Activated CD4-positive, alpha-beta T cell treated with anti-CD3 and anti-CD28 coated beads for 1 hour (primary cell): ENCODE results near the gene STRBP.
"Not testable (repeated sequence)": the region's sequence is repeated elsewhere in the genome, so short reads cannot be mapped to it uniquely, and the experiment has no call there.

Source experiments
- DNase-seq: peaks from one replicate; pipeline ENCODE4 v3.0.0-alpha.2; 2020

Gene STRBP

GRCh38 chr9:123268465-123269259, at the start of gene STRBP:
Gene STRBP (minus strand): TSS chr9:123268586. CDS start chr9:123184134, 84,452 bp downstream.
- DNase-seq = peak; percentile 90

GRCh38 chr9:123316053-123316718, 47.8 kb upstream of the STRBP start:
- no peak for DNase-seq

- no peak for DNase-seq
Observed at GRCh38 chr9:123315635-123316034, 47.2 kb upstream of the STRBP start.

- no peak for DNase-seq
Observed at GRCh38 chr9:123314617-123315016, 46.2 kb upstream of the STRBP start.

GRCh38 chr9:123312306-123312877, 44.0 kb upstream of the STRBP start:
- DNase-seq = no peak

GRCh38 chr9:123311250-123311752, 42.9 kb upstream of the STRBP start:
- no peak for DNase-seq

- DNase-seq = no peak
Observed at GRCh38 chr9:123310551-123311249, 42.3 kb upstream of the STRBP start.

- DNase-seq = no peak
Observed at GRCh38 chr9:123309611-123310010, 41.2 kb upstream of the STRBP start.

- DNase-seq = no peak
Observed at GRCh38 chr9:123305879-123306278, 37.5 kb upstream of the STRBP start.

- DNase-seq = no peak
Observed at GRCh38 chr9:123304340-123304691, 35.9 kb upstream of the STRBP start.

- DNase-seq = no peak
Observed at GRCh38 chr9:123302348-123303214, 34.2 kb upstream of the STRBP start.

- not testable (repeated sequence) for DNase-seq
Observed at GRCh38 chr9:123301936-123302335, 33.5 kb upstream of the STRBP start.

GRCh38 chr9:123300554-123300953, 32.2 kb upstream of the STRBP start:
- DNase-seq = no peak

GRCh38 chr9:123299558-123300126, 31.3 kb upstream of the STRBP start:
- no peak for DNase-seq

- no peak for DNase-seq
Observed at GRCh38 chr9:123296174-123296573, 27.8 kb upstream of the STRBP start.

- no peak for DNase-seq
Observed at GRCh38 chr9:123291736-123292135, 23.4 kb upstream of the STRBP start.

- DNase-seq = no peak
Observed at GRCh38 chr9:123290764-123291163, 22.4 kb upstream of the STRBP start.

- no peak for DNase-seq
Observed at GRCh38 chr9:123287639-123288038, 19.3 kb upstream of the STRBP start.

- DNase-seq = no peak
Observed at GRCh38 chr9:123286324-123286723, 17.9 kb upstream of the STRBP start.

GRCh38 chr9:123284656-123285055, 16.3 kb upstream of the STRBP start:
- no peak for DNase-seq

GRCh38 chr9:123283455-123283854, 15.1 kb upstream of the STRBP start:
- DNase-seq = no peak

- DNase-seq = no peak
Observed at GRCh38 chr9:123283048-123283408, 14.6 kb upstream of the STRBP start.
